Measurements from ENCODE around the gene CATSPERB.
"Not testable (repeated sequence)": the region's sequence is repeated elsewhere in the genome, so short reads cannot be mapped to it uniquely, and the experiment has no call there.

CATSPERB gene

GRCh38 chr14:91692075-91692474 lies 39.8 kb downstream of the CATSPERB start:
- Histone ChIP-seq H3K36me3 (no peaks in the 10 kb centered on the region), H3K27me3 (no peaks in the 10 kb centered on the region), H3K9me3 (no peaks in the 10 kb centered on the region), H3K4me3 (ENCODE audit: low read depth, low read length) (no peak overlapping the region), H3K4me1 (no peaks in the 10 kb centered on the region)
- no peak for DNase-seq
- TF ChIP-seq CTCF (IDR thresholded peaks at IDR 0.05; ENCODE audit: low read depth, low read length), result no peak

GRCh38 chr14:91689608-91690007 lies 42.3 kb downstream of the CATSPERB start:
- H3K4me1 ChIP-seq, result no peaks in the 10 kb centered on the region
- H3K27me3 ChIP-seq, result no peaks in the 10 kb centered on the region
- no peak for TF ChIP-seq CTCF (IDR thresholded peaks at IDR 0.05; ENCODE audit: low read depth, low read length)
- no peaks in the 10 kb centered on the region for H3K9me3 ChIP-seq
- no peaks in the 10 kb centered on the region for H3K36me3 ChIP-seq
- no peak for DNase-seq
- no peak overlapping the region for H3K4me3 ChIP-seq (ENCODE audit: low read depth, low read length)

GRCh38 chr14:91687436-91687835 lies 44.5 kb downstream of the CATSPERB start:
- not testable (repeated sequence) for DNase-seq, H3K4me1 ChIP-seq, H3K36me3 ChIP-seq

GRCh38 chr14:91685600-91685999 lies 46.3 kb downstream of the CATSPERB start:
- no peaks in the 10 kb centered on the region for H3K9me3 ChIP-seq
- no peaks in the 10 kb centered on the region for H3K27me3 ChIP-seq
- no peak overlapping the region for H3K4me3 ChIP-seq (ENCODE audit: low read depth, low read length)
- DNase-seq, result no peak
- no peaks in the 10 kb centered on the region for H3K4me1 ChIP-seq
- TF ChIP-seq CTCF (IDR thresholded peaks at IDR 0.05; ENCODE audit: low read depth, low read length), result no peak
- no peaks in the 10 kb centered on the region for H3K36me3 ChIP-seq

More at GRCh38 chr14:91687436-91687835, 44.5 kb downstream of the CATSPERB start:
- H3K9me3 ChIP-seq; H3K27me3 ChIP-seq; H3K4me3 ChIP-seq (ENCODE audit: low read depth, low read length): not testable (repeated sequence)

GRCh38 chr14:91681893-91682563 lies 49.9 kb downstream of the CATSPERB start:
- no peak for TF ChIP-seq CTCF (IDR thresholded peaks at IDR 0.05; ENCODE audit: low read depth, low read length)
- Histone ChIP-seq H3K27me3 (no peaks in the 10 kb centered on the region), H3K4me3 (ENCODE audit: low read depth, low read length) (no peak overlapping the region), H3K36me3 (no peaks in the 10 kb centered on the region), H3K9me3 (no peaks in the 10 kb centered on the region), H3K4me1 (no peaks in the 10 kb centered on the region)
- DNase-seq, result no peak

- H3K4me1 ChIP-seq, result no peaks in the 10 kb centered on the region
- no peaks in the 10 kb centered on the region for H3K9me3 ChIP-seq
- H3K27me3 ChIP-seq, result no peaks in the 10 kb centered on the region
- DNase-seq, result no peak
- H3K4me3 ChIP-seq (ENCODE audit: low read depth, low read length), result no peak overlapping the region
- TF ChIP-seq CTCF (IDR thresholded peaks at IDR 0.05; ENCODE audit: low read depth, low read length), result no peak
- no peaks in the 10 kb centered on the region for H3K36me3 ChIP-seq
Observed at GRCh38 chr14:91681118-91681517, 50.8 kb downstream of the CATSPERB start.
